CD4-positive, alpha-beta T cell treated with Interleukin-21 for 1 hour (primary cell): Measurements from ENCODE around the gene SGPL1.
A peak's percentile ranks its signal among the peaks of the same experiment; 100 is the strongest.
"Not testable (repeated sequence)": the region's sequence is repeated elsewhere in the genome, so short reads cannot be mapped to it uniquely, and the experiment has no call there.

Experiments
- DNase-seq: peaks from one replicate; pipeline ENCODE4 v3.0.0-alpha.2; 2020

Gene SGPL1, protein sequence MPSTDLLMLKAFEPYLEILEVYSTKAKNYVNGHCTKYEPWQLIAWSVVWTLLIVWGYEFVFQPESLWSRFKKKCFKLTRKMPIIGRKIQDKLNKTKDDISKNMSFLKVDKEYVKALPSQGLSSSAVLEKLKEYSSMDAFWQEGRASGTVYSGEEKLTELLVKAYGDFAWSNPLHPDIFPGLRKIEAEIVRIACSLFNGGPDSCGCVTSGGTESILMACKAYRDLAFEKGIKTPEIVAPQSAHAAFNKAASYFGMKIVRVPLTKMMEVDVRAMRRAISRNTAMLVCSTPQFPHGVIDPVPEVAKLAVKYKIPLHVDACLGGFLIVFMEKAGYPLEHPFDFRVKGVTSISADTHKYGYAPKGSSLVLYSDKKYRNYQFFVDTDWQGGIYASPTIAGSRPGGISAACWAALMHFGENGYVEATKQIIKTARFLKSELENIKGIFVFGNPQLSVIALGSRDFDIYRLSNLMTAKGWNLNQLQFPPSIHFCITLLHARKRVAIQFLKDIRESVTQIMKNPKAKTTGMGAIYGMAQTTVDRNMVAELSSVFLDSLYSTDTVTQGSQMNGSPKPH

DNA sequence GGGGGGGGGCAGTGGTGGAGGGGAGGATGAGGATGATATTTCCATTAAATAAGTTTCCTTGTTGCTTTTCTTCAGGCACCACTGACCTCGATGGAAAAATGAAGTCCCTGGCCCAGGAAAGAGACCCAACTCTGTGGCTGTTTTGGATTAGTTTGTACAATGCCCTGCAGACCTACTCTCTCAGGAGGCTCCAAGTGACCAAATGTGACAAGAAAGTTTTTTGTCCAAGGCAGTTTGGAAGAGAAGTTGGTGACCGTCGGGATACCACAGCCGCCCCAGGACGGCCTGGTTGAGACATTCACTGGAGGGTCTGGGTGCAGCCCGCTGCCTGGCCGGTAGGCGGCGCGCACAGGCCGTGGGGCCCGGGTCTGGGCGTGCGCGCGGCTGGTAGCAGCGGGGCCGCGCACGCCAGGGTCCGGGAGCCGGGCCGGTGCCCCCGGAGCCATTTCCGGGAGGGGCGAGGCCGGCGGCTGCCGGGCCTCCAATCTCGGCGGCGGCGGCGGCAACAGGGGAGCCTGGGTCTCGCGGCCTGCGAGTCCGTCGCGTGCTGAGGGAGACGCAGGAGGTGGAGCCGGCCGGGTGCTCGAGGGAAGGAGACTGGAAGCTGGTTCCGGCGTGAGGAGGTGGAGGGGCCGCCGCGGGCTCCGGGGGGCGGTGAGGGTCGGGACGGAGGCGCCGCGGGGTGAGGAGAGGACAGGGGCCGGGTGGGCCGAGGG is at the start of gene SGPL1:
TSS of gene SGPL1 (plus strand) at position 445 of the 716 bp plus-strand sequence. CDS start 906 bp downstream, outside the sequence.
- DNase-seq: peak; percentile 86

DNA sequence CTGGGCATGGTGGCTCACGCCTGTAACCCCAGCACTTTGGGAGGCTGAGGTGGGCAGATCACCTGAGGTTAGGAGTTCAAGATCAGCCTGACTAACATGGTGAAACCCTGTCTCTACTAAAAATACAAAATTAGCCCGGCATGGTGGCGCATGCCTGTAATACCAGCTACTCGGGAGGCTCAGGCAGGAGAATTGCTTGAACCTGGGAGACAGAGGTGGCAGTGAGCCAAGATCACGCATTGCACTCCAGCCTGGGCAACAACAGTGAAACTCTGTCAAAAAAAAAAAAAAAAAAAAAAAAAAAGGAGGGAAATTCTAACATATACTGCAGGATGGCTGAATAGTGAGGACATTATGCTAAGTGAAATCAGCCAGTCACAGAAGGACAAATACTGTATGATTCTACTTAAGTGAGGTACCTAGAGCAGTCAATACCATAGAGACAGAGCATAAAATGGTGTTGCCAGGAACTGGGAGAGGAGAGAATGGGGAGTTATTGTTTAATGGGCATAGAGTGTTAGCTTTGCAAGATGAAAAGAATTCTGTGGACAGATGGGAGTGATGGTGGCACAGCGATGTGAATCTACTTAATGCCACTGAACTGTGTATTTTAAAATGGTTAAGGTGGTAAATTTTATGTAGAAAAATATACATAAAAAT is 47.6 kb upstream of the SGPL1 start:
- DNase-seq: not testable (repeated sequence)

DNA sequence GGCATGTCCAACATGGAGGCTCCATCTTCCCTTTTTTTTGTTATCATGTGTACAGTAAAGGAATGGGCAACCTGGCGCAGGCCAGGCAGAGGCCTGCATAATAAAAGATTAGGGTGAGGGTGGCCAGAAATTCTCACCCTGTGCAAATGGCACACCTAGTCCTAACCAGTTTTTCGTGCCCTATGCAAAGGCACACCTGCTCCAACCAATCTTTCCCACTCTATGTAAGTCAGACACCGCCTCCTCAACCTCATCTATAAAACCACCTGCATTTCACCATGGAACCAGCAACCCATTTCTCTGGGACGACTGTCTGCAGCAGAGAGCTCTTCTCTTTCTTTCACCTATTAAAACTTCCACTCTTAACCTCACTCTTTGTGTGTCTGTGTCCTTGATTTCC is 46.6 kb upstream of the SGPL1 start:
- no peak for DNase-seq

DNA sequence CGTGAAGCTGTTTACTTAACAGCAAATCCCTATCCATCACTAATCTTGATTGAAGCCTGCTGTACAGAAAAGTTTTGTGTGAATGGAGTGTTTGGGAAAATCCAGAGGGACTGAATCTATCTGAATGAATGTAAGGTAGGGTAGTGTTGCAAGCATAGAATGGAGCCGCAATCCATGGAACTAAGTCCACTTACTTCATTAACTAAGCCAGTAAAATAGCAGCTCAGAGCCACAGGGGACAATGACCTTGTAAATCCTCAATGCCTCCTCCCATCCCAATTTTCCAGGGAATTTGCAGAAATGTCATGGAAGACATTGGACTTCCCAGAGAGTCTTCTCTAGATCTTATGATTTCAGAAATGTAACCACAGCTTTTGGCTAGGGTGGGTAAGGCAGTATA is 45.7 kb upstream of the SGPL1 start:
- no peak for DNase-seq

DNA sequence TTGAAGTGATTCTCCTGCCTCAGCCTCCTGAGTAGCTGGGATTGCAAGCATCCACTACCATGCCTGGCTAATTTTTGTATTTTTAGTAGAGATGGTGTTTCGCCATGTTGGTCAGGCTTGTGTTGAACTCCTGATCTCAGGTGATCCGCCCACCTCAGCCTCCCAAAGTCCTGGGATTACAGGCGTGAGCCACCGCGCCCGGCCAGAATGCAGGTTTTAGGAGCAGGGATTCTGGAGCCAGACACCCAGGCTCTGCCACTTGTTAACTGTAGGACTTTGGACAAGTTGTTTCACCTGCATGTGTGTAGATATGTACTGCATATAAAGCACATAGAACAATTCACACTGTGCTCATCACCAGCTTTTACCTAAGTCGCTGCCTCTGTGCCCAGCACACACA is 45.2 kb upstream of the SGPL1 start:
- not testable (repeated sequence) for DNase-seq

DNA sequence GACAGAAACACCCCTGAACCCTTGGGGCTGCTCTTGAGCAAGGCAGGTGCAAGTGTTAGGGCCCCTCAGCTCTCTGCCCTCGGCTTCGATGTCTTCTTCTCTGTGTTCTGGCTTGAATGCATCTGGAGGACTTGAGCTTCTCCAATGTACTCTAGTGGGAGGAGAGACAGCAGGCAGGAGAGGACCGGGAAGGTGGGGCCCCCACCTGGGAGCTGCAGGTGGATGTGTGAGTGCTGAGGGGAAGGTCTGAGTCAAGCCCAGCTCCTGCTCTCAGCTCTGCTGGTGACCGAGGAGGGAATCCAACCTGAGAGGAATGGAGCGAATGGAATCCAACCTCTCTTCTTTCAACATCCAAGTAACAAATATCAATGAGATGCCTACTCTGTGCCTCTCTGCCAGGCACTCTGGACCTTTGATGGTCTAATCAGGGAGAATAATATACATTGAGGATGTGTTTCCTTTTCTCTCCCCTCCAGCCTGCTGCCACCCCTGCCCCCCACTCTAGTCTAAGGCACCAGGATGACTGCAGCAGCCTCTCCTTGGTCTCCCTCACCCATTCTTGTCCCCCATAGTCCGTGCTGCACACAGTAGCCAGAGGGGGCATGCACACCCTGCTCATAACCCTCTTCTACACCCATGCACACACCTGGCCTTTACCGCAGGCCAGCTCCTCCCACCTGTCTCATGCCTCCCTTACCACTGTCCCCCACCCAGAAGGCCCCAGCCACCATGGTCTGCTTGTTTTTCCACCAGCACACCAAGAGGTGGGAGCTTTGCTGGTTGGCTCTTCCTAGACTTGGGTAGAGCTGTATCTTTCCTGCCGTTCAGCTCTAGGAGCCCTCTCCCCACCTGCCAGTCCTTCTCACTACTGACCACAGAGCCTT is 44.2 kb upstream of the SGPL1 start:
- no peak for DNase-seq

DNA sequence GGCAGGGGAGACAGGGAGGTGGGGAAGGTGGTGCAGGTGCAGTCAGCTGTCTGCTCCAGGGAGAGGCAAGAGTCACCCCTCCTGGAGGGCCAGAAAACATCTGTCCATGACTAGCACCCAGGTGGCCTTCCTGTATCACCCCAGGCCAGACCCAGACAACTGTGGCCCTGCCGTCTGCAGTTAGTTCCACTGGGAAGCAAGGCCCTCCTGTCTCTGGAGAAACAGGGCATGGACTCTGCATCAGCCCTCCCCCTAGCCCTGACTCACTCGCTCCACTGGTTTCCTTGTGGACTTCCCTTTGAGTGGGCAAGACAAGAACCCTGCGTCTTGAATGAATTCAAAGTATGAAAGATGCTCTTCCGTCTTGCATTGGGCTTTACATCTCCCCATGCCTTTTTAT is 43.1 kb upstream of the SGPL1 start:
- no peak for DNase-seq

DNA sequence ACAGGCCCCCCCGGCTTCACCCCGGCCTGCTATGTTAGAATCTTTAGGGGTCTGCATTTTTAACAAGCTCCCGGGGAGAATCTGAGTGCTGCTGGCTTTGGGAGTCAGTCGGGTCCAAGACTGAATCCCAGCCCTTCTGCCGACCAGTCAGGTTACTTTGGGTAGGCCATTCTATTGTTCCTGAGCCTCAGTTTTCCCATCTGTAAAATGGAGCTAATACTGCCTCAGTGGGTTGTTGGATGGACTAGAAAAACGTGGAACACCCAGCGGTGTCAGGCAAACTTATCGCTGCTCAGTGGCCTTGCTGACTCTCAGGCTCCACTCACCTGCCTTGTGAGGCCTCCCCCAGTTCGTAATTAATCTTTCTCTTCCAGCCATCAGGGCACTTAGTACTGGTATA is 42.3 kb upstream of the SGPL1 start:
- DNase-seq: no peak

DNA sequence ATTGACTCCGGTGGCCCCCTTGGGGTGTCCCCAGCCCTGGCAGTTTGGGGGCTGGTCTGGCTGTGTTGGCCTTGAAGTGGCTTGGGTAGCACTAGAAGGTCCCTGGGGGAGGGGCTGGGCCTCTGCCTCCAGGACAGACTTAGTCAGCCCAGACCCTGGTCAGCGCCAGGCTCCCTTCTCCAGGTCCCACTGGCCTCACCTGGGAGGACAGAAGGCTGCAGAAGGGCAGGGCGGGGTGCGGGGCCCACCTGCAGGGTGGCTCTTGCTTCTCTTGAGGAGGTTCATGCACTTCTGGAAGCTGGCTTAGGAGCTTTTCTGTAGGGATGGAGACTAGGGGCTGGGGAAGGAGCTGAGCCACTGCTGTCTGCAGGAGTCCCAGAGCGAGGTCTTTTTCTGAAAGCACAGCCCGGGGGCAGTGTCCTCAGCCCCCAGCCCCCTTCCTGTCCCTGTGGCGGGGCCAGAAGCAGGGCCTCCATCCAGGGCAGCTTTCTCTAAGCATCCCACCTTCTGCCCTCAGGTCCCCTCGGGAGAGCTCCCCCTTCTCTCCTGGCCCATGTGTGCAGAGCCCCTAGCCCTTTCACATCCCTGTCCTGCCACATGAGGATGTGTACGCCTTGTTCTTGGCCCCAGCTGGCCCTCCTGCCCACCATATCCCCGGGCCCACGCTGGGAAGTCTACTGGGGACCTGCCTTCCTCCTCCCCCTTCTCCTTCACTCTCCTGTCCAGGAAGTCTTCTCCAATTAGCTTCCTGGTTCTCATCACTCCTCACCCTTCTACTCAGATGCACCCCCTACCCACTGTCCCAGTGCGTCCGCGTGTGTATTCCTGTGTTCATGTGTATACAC is 41.6 kb upstream of the SGPL1 start:
- no peak for DNase-seq

DNA sequence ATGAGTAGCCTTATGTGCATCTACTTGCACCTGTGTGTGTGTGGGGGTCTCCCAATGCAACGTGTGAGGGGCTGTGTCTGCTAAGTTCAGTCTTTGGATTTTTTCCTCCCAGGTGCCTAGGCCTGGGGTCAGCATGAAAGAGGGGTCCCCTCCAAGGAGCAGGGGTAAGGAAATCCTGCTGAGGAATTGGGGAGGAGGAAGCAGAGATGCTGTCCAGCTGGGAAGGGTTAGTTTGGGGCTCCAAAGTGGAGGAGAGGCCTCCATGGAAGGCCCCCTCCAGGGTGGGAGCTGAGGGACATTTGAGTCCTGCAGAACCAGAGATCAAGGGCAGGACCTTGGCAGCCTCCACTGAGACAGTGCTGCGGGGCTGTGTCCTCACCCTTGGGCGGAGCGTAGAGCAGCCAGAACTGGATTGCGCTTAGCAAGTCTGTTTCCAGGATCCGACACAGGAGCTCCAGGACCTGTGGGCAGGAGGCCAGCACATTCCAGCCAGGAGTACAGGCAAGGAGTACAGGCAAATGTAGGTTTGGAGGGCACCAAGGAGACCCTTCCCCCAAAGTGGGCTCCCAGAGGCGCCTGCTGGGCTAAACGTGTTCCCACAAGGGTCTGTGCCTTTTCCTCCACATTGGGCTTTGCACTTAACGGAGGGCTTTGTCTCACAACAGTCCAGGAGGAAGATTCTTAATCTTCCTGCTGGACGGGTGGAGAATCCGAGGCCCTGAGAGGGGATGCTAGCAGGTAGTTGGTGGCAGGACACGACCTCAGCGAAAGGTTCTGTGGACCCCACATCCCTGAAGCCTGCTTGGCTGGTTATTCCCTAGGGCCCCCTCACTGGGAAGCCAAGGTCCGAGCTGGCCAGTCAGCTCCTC is 40.7 kb upstream of the SGPL1 start:
- no peak for DNase-seq

DNA sequence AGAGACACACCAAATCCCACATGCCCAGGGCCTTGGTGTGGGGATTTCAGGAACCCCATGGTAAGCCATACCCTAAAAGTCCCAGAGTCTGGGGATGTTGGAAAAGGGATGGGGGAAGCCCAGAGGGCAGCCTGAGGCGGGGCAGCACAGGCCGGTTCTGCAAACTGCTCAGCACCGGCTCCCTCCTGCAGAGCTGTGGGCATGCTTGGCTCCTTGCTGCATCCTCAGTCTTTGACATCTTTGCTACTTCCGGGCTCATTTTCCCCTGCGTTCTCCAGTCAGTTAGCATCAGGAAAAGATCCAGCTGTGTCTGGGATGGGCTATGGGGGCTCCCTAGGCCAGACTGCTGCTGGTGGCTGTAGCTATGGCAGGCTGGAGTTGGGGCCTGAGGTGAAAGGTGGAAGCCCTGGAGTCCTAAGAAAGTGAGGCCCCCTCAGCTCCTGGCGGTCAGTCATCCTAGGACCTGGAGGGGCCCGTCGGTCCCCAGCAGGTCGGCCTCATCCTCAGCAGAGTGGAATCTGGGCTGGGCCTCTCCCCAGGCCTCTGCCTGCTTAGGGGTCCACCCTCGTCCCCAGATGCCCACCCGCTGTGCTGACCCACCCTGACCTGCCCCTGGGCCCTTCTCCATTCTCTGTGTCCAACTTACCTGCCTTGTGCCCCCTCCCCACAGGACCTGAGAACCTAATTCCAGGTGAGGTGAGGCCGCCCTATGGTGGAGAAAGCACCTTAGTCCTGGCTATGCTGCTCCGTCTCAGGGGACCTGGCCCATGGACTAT is 39.9 kb upstream of the SGPL1 start:
- DNase-seq: no peak

DNA sequence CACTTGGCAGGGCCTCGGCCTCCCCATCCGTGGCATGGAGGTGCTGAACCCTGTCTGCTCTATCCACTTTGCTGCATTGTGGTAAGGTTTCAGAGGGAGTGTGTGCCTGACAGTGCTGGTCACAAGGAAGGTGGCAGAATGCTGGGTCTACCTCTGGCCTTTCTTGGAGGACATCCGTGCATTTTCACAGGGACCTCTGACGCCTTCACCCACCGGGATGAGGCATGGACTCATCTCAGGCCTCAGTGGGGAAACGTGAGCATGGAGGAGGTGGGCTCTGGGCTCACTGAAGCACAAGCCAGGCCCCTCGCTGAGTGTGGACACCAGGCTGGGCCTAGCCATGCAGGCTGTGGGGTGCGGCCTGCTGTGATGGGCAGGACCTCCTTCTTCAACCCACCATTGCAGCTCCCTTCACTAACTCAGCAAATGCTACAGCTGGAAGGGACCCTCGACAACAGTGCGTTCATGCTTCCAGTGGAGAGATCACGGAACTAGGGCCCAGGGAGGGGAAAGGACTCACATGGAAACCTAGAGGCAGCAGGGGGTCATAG is 39.2 kb upstream of the SGPL1 start:
- no peak for DNase-seq

DNA sequence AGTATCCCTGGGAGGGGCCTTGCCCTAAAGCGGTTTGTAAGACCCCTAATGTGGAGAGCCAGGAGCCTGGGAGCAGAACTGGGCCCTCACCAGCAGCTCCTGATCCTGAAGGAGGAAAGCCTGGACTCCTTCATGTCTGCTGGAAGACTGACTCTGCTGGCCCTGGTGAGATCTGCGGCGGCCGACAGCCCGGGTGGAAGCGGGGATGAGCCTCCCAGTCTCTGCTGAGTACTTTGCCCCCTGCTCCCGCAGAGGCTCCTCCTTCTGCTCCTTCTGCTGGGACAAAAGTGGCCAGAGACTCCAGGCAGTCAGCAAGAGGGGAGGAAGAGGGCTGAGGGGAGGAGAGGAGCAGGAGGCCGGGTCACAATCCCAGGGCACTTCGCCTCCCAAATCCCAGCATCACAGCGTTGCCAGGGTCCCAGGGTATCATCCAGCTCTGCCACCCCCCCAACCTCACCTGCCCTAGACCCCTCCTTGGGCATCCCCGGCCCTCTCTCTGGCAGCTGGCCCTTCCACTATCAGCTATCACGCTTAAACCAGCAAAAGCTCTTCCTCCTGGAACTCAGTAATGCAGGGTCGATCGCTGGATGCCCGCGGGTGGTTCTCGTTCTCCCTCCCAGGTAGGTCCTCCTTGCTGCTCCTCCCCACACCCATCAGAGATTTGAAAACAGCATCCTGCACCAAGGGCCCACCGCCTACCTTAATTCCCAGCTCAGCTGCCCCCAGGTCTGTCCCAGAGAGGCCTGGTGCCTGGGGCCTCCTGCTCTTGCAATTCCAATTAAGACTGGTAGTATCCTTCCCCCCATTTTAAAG is 38.5 kb upstream of the SGPL1 start:
- no peak for DNase-seq

DNA sequence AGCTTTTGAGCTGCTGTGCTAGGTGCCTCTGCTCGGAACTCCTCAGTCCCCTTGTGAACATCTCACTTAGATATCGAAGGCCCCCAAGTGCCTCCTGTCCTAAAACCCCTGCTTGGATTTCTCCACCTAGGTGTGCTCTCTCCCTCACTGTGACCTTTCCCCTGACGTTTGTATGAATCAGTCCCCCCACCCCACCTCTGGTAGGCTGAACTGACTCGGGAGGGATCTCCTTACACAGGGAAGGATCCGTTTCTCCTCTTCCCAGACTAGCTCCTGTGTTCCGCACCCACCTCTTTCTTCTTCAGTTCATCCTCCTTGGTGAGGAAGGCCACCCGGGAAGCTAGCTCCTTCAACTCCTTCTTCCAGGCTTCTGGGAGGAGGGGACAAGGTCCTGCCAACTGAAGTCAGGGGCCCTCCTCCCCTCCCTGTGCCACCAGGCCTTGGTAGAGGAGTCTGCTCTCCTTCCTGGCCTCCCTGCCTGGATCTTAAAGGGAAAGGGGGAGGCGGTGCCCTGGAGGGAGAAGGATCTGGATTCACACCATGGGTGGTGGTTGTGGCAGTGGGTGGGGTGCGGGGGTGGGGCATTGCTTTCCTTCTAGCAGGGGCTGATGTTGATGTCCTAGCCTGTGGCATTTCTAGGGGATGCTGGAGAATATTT is 37.4 kb upstream of the SGPL1 start:
- DNase-seq: no peak

DNA sequence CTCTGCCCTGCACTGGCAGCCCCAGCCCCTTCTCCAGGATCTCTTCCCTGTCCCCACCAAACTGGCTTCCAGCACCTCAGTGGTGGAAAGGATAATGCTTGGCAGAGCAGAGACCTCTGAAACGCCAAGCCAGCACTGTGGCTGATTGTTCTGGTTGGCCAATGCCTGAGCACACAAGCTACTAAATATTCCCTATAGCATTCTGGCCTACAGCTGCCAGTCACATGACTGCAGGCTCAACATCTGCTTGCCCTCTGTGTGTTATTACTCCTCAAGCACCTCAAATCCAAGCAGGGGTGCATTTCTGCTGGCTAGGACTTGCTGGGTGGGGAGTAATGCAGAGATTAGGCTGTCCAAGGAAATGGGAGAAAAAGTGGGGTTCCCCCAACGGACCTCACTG is 36.7 kb upstream of the SGPL1 start:
- DNase-seq: no peak

DNA sequence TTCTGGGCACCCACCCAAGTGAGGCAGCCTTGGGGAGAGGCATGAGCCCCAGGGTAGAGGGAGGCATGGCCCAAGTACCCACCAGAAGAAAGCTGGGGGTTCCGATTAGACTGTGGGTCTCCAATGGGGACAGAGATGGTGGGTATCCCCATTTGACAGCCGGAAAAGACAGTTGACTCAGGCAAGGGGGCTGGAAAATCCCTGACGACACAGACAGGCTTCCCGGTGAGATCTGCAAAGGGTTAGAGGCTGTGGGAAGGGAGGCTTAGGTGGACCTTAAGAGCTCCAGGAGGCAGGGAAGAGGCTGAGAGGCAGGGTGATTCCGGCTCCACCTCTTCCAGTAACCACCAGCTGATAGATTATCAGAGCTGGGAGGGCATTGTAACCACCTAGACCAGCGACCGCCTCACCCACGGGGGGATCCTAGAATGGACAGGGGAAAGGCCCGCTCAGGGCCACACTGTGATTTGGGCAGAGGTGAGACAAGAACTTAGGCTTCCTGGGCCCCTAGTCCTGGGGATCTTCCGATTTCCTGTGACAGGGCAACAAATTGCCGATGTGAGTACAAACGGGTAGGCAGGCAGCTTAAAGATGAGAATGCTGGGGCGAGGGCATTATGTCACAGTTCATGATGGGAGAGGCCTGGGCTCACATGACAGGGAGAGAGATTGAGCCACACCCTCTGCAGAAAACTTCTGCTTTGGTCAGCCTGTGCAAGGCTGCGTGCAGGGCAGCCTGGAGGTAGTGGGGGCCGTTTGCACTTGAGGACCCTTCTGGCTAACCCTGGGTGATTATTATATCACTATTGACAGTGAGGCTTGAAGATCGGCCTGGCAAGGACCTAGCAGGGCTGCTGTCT is 36.0 kb upstream of the SGPL1 start:
- DNase-seq: no peak

DNA sequence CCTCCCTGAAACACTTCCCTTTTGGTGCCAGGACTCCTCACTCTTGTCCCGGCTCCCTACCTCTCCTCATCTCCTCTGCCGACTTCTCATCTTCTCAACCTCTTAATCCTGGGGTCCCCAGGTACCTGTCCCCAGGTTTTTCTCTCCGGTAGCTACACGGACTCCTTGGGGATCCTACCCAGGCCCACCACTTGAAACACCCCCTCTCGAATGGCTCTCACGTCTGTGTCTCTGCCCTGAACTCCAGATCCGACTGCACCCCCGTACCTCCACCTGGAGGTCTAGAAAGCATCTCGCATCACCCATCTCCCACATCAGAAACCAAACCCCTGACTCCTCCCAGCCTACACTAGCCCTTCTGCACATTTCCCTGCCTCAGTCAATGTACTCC is 35.4 kb upstream of the SGPL1 start:
- DNase-seq: no peak
